HG03196 (cell line): ENCODE data around the gene FRK.
A peak's percentile ranks its signal among the peaks of the same experiment; 100 is the strongest.

Experiments used
- ATAC-seq: cut with Tn5 transposase; IDR thresholded peaks from one replicate; pipeline ENCODE4 v1.9.1; 2021; ENCODE audit not compliant: unreplicated experiment

FRK gene

GRCh38 chr6:116036075-116036773 lies 24.5 kb downstream of the FRK start:
- no peak for ATAC-seq

DNA sequence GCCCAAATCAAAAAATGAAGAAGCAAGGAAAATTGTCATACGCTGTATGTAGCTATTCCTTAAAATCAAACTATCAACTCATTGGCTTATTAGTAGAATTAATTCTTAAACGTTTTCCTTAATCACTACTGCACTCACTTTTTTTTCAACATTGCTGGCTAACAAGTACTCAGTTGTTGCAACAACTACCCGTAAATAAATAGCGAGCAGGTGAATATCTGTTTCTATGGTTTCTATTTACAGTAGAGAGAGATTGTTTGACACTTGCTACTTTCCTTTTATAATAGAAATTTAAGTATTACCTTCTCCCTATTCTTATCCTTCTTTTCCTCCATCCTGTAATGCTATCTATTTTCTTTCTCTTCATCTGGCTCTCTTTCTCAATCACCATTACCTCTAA lies 25.1 kb downstream of the FRK start:
- no peak for ATAC-seq

DNA sequence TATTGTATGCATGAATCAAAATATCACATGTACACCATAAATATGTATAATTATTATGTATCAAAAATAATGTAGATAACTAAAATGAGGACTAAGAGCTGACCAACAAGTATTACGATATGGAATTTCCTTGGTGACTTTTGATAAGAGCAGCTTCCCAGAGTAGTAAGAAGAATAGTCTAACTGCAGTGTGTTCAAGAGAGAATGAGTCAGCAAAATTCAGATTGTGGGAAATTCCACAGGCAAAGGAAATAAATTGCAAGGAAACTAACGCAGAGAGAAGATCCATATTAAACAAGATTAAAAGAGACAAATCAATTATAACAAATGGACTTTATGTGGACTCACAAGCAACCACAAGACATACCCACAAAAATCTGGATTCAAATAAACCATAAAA lies 26.4 kb downstream of the FRK start:
- ATAC-seq, result no peak

DNA sequence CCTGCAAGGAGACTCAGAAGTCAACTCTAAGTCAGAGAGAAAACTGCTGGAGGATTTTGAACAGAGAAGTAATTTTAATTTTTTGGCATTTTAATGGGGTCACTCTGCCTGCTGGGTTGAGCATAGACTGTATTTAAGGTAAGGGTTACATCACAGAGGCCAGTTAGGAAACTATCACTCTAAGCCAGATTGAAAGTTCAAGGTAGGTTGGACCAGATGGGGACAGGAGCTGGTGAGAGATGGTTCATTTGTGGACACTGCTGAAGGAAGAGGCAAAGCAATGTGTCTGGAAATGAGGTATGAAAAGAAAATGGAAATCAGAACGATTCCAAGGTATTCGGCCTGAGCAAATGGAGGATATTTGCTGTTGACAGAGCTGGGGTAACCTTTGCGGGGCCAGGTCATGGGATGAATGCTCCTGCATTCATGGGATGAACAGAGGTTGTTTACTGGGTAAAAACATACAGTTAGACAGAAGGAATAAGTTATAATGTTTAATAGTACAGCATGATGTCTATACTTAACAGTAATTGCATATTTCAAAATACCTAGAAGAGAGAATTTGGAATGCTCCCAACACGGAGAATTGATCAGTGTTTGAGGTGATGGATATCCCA lies 26.9 kb downstream of the FRK start:
- ATAC-seq, result no peak

DNA sequence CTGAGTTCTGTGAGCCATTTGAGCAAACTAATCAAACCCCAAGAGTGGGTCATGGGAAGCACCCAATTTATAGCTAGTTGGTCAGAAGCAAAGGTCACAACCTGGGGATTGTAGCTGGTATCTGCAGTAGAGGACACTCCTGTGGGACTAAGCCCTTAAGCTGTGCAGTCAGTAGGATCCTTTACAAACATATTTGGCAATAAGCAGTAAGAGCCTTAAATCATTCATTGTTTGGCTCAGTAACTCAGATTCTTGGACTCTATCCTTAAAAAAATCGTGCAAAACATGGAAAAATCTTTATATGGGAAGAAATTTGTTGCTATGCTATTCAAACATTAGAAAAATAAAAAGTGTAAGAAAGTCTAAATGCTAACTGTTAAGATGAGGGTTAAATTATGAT lies 29.9 kb downstream of the FRK start:
- ATAC-seq, result no peak

- ATAC-seq, result no peak
Measured at GRCh38 chr6:116029535-116029934, 31.2 kb downstream of the FRK start.

- no peak for ATAC-seq
Measured at GRCh38 chr6:116028233-116028632, 32.5 kb downstream of the FRK start.

- no peak for ATAC-seq
Measured at GRCh38 chr6:116027801-116028200, 32.9 kb downstream of the FRK start.

DNA sequence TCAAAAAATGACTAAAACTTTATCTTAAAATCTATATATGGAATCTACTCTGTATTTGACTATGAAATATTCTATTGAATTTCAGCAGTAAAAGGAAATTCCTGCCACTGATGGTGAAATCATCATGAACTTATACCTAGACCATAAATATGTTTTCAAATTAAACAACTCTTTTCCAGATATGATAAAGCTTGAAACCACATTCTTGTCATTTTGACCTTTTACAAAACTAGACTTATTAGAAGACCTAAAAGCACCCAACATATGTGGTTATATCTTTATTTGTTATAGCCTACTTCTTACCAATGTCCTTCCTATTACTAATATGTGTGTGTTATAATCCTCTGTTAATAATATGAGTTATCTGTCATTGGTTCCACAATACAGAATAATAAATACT lies 35.3 kb downstream of the FRK start:
- no peak for ATAC-seq

DNA sequence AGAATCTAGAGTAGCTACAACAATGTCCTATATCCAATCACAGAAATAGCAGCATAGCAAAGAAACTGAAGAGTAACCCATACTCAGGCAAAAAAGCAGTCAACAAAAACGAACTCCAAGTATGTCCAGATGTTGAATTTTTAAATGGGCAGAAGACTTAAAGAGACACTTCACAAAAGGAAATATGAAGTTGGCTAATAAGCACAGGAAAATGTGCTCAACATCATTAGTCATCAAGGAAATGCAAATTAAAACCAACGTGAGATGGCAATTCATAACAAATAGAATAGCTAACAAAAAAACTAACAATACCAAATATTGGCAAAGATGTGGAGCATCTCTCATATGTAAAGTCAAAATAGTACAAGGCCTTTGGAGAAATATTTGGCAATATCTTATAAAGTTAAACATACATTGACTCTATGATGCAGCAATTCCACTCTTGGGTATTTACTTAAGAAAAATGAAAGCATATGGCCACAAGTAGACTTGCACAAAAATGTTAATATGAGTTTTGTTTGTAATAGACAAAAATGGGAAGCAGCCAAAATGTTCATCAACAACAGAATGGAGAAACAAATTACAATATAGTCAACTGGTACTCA lies 37.7 kb downstream of the FRK start:
- ATAC-seq, result no peak

- ATAC-seq, result no peak
Measured at GRCh38 chr6:116020738-116021137, 40.0 kb downstream of the FRK start.

DNA sequence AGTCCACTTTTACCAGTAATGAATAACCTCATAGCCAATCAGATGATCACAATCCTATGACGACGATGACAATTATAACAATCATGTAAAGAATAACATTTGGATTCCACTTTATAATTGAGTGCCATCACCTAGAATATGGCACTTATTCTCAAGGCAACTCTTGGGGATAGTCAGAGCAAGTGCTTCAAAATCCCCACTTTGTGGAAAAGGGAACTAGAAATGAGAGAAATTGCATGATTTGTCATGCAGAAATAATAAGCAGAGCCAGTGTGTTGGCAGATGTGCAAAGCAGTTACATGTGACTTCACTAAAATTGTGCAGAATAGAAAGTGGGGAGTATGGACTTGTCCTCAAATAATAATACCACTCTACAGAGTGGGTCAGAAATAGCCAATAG lies 41.3 kb downstream of the FRK start:
- ATAC-seq, result peak; percentile 86

DNA sequence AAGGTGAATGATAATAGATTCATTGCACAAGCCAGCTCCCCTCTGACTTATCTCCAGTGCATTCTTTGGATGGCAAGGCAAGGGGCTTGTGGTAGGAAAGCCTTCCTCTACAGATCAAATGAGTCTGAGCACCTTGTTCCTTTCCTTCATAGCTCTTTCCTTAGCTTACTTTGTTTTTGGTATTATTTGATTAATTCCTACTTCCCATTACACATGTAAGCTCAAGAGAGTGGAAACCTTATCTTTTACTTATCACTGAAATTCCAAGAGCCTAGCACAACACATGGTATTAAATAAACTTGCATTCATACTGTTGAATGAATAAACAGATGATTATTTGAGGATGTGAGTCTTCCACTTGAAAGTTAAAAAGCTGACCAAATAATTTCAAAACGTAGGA lies 41.7 kb downstream of the FRK start:
- no peak for ATAC-seq

GRCh38 chr6:116017546-116018295 lies 43.0 kb downstream of the FRK start:
- ATAC-seq, result no peak

DNA sequence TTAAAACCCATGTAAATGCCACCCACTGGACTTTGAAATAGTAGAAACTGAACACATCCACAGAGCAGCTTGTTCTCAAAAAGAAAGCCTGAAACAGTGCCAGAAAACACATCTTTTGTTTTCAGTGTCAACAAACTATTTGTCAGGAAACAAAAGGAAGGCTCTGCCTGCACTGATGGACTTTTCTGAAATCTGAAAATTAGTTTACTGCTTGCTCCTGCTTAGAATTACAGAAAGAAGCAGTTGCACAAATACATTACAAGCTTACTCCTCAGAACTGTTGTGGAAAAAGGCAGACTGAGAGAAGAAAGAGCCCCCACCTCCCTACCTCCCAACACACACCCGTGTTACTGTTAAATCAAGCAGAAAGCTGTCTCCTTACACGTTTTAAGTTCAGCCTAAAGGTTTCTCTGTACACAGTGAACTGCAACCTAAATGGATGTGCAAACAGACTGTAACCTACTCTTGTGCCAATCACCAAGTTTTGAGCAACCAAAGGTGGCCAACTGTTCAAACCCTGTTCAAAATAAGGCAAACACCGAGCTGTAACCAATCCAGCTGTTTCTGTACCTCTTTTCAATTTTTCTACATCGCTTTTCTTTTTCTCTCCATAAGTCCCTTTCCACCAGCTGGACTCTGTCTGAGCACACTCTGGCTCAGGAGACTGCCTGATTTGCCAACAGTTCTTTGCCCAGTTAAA lies 43.7 kb downstream of the FRK start:
- ATAC-seq, result peak; percentile 24

GRCh38 chr6:116015983-116016382 lies 44.7 kb downstream of the FRK start:
- ATAC-seq, result no peak

DNA sequence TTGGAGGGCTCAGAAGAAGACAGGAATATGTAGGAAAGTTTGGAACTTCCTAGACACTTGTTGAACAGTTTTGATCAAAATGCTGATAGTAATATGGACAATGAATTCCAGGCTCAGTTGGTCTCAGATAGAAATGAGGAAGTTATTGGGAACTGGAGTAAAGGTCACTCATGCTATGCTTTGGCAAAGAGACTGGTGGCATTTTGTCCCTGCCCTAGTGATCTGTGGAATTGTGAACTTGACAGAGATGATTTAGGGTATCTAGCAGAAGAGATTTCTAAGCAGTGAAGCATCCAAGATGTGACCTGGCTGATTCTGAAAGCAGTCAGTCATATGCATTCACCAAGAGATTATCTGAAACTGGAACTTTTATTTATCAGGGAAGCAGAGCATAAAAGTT lies 45.1 kb downstream of the FRK start:
- ATAC-seq, result no peak

DNA sequence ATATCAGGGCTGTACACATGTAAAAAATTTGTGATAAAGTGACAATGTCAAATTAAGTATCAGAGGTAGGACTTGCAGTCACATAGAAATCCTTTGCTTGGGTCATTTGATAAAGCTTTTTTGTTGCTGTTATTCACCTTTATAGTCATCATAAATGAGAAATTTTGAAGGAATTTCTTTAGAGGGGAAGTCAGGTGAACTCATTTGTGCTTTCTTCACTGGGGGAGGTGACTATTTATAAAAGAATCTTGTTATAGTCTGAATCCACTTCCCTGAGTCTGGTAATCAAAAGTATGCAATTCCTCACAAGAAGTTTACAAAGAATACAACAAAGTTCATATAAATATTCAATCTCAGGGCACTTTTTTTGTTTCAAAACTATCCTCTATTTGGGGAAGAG lies 47.7 kb downstream of the FRK start:
- no peak for ATAC-seq

GRCh38 chr6:116012471-116012949 lies 48.2 kb downstream of the FRK start:
- no peak for ATAC-seq

- ATAC-seq, result peak; percentile 61
Measured at GRCh38 chr6:116011520-116011919, 49.2 kb downstream of the FRK start.

DNA sequence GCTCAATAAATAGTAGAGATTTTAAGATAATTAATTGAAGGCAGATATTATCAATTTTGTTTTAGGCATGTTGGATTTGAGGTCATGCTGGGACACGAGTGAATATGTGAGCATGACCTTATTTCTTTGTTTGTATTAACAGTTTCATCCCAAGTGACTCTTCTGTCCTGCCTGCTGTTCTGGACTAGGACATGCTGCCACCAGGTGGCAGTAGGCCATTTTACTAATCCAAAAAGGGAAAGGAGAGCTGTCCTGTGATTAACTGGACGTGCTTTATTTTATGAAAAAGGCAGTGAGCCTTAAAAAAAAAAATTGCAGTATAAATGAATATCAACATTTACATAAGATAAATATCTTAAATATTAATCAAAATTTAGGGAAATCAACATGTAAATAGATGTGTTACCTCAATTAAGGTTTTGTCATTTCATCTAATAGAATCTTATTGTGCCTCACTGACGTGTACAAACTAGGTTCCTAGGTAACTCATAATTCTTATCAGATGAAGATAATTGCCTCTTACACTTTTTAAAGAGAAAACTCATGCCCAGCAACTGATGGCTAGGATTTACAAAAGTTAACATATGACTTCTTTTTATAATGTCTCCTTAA lies 49.8 kb downstream of the FRK start:
- no peak for ATAC-seq
